WTC11 (cell line): ENCODE results near the gene SSH2.

Source experiments
- TF ChIP-seq, protein P1 (sequence below): sonication (generic); formaldehyde crosslinking; IDR thresholded peaks from 2 replicates; pipeline ENCODE4 v1.8.0; 2022; ENCODE audit warnings: mild to moderate bottlenecking, missing genetic modification reagents
- TF ChIP-seq, protein P2 (sequence below): fragments of 200-600 bp; IDR thresholded peaks from 2 replicates; pipeline ENCODE4 v1.8.0; 2022; ENCODE audit warnings: antibody characterized with exemption
- TF ChIP-seq, protein P3 (sequence below): sonication (generic); formaldehyde crosslinking; IDR thresholded peaks from 2 replicates; pipeline ENCODE4 v1.8.1; 2023; ENCODE audit warnings: mild to moderate bottlenecking, moderate library complexity, missing genetic modification reagents
- TF ChIP-seq, protein P4 (sequence below): fragments of 250-450 bp; sonication (Bioruptor Pico); conservative IDR thresholded peaks from 2 replicates; pipeline ENCODE4 v1.9.0; 2021; ENCODE audit warnings: mild to moderate bottlenecking
- TF ChIP-seq, protein P5 (sequence below): sonication (generic); formaldehyde crosslinking; IDR thresholded peaks from 2 replicates; pipeline ENCODE4 v1.8.0; 2022; ENCODE audit warnings: mild to moderate bottlenecking, missing genetic modification reagents

DNA sequence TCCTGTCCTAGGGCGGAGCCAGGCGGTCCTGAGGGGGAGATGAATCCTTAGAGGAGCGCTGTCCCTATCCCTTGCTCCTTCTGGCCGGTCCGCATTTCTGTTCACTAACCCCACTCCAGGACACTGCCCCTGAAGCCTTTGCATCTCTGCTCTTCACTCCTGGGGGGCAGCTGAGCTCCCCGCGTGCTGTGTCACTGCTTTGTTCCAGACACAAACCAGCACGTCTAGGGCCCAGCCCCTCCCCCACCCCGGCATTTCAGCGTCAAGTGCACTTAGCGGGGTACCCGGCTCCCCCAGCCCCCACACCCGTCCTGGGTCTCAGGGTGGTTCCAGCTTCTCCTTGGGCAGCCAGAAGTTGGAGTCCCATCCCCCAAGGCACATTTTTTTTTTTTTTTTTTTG lies 316.2 kb downstream of the SSH2 start:
- TF ChIP-seq, protein P1, sequence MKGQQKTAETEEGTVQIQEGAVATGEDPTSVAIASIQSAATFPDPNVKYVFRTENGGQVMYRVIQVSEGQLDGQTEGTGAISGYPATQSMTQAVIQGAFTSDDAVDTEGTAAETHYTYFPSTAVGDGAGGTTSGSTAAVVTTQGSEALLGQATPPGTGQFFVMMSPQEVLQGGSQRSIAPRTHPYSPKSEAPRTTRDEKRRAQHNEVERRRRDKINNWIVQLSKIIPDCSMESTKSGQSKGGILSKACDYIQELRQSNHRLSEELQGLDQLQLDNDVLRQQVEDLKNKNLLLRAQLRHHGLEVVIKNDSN: no peak
- TF ChIP-seq, protein P2, sequence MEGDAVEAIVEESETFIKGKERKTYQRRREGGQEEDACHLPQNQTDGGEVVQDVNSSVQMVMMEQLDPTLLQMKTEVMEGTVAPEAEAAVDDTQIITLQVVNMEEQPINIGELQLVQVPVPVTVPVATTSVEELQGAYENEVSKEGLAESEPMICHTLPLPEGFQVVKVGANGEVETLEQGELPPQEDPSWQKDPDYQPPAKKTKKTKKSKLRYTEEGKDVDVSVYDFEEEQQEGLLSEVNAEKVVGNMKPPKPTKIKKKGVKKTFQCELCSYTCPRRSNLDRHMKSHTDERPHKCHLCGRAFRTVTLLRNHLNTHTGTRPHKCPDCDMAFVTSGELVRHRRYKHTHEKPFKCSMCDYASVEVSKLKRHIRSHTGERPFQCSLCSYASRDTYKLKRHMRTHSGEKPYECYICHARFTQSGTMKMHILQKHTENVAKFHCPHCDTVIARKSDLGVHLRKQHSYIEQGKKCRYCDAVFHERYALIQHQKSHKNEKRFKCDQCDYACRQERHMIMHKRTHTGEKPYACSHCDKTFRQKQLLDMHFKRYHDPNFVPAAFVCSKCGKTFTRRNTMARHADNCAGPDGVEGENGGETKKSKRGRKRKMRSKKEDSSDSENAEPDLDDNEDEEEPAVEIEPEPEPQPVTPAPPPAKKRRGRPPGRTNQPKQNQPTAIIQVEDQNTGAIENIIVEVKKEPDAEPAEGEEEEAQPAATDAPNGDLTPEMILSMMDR: no peak
- TF ChIP-seq, protein P3, sequence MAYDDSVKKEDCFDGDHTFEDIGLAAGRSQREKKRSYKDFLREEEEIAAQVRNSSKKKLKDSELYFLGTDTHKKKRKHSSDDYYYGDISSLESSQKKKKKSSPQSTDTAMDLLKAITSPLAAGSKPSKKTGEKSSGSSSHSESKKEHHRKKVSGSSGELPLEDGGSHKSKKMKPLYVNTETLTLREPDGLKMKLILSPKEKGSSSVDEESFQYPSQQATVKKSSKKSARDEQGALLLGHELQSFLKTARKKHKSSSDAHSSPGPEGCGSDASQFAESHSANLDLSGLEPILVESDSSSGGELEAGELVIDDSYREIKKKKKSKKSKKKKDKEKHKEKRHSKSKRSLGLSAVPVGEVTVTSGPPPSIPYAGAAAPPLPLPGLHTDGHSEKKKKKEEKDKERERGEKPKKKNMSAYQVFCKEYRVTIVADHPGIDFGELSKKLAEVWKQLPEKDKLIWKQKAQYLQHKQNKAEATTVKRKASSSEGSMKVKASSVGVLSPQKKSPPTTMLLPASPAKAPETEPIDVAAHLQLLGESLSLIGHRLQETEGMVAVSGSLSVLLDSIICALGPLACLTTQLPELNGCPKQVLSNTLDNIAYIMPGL (CRISPR knock-in tag): no peak
- TF ChIP-seq, protein P4, sequence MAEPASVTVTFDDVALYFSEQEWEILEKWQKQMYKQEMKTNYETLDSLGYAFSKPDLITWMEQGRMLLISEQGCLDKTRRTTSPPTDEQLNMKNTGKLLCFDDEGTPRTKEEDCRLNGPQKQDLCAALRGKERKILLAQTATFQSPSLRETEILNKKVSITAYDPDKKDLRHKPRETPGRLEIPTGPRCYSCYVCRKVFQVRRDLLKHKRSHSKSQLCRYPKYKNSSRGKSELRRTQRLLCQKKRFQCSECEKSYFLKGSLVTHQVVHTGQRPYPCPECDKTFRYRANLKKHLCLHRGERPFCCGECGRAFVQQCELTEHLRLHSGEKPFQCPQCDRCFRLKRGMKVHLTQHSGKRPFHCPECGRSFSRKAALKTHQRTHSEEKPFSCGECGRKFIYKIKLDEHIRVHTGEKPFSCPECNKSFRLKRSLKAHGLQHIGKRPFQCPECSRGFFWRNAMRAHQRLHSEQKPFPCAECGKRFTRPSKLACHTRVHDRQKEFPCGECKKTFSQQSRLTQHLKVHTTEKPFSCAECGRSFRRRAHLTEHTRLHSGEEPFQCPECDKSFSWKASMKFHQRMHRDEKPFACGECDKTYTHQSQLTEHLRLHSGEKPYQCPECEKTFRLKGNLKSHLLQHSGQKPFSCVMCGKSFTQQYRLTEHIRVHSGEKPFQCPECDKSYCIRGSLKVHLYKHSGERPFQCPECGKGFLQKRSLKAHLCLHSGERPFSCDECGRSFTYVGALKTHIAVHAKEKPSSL (CRISPR knock-in tag): no peak
- TF ChIP-seq, protein P5, sequence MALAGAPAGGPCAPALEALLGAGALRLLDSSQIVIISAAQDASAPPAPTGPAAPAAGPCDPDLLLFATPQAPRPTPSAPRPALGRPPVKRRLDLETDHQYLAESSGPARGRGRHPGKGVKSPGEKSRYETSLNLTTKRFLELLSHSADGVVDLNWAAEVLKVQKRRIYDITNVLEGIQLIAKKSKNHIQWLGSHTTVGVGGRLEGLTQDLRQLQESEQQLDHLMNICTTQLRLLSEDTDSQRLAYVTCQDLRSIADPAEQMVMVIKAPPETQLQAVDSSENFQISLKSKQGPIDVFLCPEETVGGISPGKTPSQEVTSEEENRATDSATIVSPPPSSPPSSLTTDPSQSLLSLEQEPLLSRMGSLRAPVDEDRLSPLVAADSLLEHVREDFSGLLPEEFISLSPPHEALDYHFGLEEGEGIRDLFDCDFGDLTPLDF (CRISPR knock-in tag): no peak
